G401.6 (cell line): ENCODE results near the gene ZNF727.
"Not testable (repeated sequence)": the region's sequence is repeated elsewhere in the genome, so short reads cannot be mapped to it uniquely, and the experiment has no call there.

Source experiments
- FAIRE-seq: peaks from 2 replicates; lab custom pipeline; 2012; peaks lifted over from hg19 to GRCh38; lab: Jason Lieb, UNC

ZNF727 gene

DNA sequence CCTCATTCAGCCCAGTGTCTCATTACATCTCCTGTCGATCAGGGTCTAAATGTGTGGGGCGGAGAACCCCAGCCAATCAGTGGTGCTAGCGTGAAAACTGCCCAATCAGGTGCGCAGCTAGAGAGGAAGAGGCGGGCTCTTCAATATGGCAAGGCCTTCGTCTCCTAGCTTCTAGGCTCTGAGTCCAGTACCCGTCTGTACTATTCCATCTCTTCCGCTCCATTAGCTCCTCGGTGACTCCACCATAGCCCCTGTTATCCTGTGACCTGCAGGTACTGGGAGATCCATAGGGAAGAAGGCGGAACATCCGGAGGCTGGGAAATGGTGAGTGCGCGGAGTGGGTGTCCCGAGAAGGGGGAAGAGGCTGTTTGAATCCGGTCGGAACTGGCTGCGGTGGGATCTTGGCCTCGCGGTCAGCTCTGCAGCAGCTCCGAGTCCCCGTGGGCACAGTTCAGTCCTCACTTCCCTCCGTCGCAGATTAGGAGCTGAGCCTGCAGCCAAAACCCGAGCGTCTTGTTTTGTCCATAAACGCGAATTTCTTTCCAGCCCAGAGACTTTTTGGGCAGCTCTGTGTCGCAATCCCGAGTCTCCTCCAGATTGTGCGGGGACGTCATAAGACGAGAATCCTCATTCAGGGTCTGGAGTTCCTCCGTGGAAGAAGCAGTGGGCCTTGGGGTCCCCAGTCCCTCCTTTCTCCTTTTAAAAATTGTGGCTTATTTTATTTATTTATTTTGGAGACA is at the start of gene ZNF727:
Gene ZNF727 (plus strand): TSS at position 134 of the 740 bp plus-strand sequence. CDS start 188 bp downstream, at position 322.
- FAIRE-seq, result no peak

DNA sequence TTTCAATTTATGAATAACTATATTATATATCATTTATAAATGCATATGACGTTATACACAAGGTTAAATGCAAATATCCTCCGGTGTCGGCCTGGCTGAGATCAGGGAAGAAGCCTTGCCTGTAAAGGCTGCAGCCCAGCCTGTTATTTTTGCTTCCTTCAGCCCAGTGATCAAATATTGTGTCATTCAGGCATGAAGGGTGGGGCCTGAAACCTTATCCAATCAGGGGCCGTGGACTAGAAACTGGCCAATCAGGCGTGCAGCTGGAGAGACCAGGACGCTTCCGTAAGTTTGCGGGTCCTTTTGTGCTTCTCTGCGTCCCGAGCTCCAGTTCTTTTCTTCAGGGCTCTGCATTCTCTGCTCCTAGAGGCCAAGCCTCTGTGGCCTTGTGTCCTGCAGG is 46.7 kb upstream of the ZNF727 start, which contains the start of gene ZNF722:
Gene ZNF722 (plus strand): TSS at position 301 of the 400 bp plus-strand sequence. CDS start 113 bp downstream, outside the sequence.
- FAIRE-seq, result no peak

DNA sequence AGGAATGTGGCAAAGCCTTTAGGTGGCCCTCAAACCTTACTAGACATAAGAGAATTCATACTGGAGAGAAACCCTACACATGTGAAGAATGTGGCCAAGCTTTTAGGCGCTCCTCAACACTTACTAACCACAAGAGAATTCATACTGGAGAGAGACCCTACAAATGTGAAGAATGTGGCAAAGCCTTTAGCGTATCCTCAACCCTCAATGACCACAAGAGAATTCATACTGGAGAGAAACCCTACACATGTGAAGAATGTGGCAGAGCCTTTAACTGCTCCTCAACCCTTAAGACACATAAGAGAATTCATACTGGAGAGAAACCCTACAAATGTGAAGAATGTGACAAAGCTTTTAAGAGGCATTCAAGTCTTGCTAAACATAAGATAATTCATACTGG is 29.7 kb upstream of the ZNF727 start:
- FAIRE-seq, result not testable (repeated sequence)

- FAIRE-seq, result no peak
Measured at GRCh38 chr7:64035388-64035787, 9.8 kb upstream of the ZNF727 start.

- FAIRE-seq, result no peak
Measured at GRCh38 chr7:64037095-64037494, 8.1 kb upstream of the ZNF727 start.

DNA sequence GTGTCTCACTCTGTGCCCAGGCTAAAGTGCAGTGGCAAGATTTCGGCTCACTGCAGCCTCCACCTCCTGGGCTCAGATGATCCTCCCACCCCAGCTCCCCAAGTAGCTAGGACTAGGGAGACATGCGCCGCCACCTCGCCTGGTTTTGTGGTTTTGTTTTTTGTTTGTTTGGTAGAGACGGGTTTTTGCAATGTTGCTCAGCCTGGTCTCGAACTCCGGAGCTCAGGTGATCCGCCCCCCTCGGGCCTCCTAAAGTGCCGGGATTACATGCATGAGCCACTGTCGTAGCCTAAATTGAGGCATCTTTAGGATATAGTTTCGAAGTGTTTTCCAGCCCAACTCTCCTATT is 781 bp downstream of the ZNF727 start:
- FAIRE-seq, result no peak

- FAIRE-seq, result not testable (repeated sequence)
Measured at GRCh38 chr7:64077837-64078698, 32.8 kb downstream of the ZNF727 start.

GRCh38 chr7:64078699-64078994 is 33.4 kb downstream of the ZNF727 start:
- no peak for FAIRE-seq

DNA sequence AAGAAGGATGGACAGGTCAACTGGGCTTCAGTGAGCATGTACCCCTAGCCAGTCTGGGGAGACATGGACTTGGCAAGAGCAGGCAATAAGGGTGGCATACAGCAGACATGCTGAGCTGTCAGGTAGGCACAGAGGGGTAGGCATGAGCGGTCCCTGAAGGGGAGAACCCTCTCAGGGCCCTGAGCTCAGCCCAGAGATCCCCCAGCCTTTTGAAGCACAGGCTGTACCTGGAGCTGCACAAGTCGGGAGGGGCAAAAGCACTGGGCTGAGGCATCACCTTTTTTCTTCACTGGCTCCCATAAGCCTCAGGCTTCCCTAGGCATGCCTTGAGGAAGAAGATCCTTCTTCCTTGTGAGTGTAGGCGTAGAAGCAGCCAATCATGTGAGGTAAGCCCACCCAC is 42.3 kb downstream of the ZNF727 start:
- FAIRE-seq, result no peak

- FAIRE-seq, result not testable (repeated sequence)
Measured at GRCh38 chr7:64088863-64089262, 43.6 kb downstream of the ZNF727 start.
